AG04450 (cell line): ENCODE data around the gene ADAR. TPM values are rescaled to one million over a fixed set of nuclear protein-coding genes. Genes with fewer than 3 reads are reported as not detected.

Experiments
- CTCF ChIA-PET: fragments of 300-600, 350-600 bp; formaldehyde crosslinking; extraction: SDS; loops from one replicate; lab custom pipeline; 2022; ENCODE audit warnings: antibody characterized with exemption, inconsistent platforms; lab: Charles Lee
- POLR2A ChIA-PET: fragments of 350-600 bp; formaldehyde crosslinking; extraction: SDS; loops from one replicate; lab custom pipeline; 2021; ENCODE audit warnings: antibody characterized with exemption, inconsistent platforms; lab: Yijun Ruan, JAX
- DNase-seq: peaks from one replicate; pipeline ENCODE4 v3.0.0-alpha.2; 2011; ENCODE audit warnings: low read depth, low spot score
- H3K27ac ChIP-seq: one replicate; pipeline ENCODE4 v1.5.1; 2012; ENCODE audit warnings: low read depth, low read length, control low read depth
- H3K27me3 ChIP-seq: one replicate; pipeline ENCODE4 v1.6.0; 2012; ENCODE audit warnings: low read length; ENCODE audit not compliant: control insufficient read depth, insufficient read depth
- H3K4me3 ChIP-seq: 2 replicates; pipeline ENCODE4 v1.5.1; 2011; ENCODE audit warnings: mild to moderate bottlenecking, low read depth, low read length, control low read depth
- H3K9me3 ChIP-seq: 2 replicates; pipeline ENCODE4 v1.5.1; 2012; ENCODE audit warnings: low read length; ENCODE audit not compliant: control insufficient read depth, insufficient read depth
- CTCF ChIP-seq: IDR thresholded peaks from 2 replicates; pipeline ENCODE4 v1.5.1; 2011; ENCODE audit warnings: low read depth, low read length, control low read depth, inconsistent platforms
- polyA plus RNA-seq: library from polyadenylated mRNA; depleted of rRNA; stranded (reverse); fragments of >200 nt; gene quantifications from 2 replicates; pipeline ENCODE4 v1.2.3, GENCODE V29; 2011; rRNA removed

Gene ADAR
- polyA plus RNA-seq, 1 experiment = 203 TPM

GRCh38 chr1:154533952-154534844, 73.8 kb downstream of the ADAR start:
- ChIA-PET POLR2A (interaction anchor here (0.7 kb wide), 1 partner anchor 13 kb away, joined by 3 read pairs; no protein-coding TSS in a partner anchor), CTCF (interaction anchor here (0.7 to 2.1 kb wide), 3 partner anchors 13 to 410 kb away, joined by 4 to 5 read pairs (median 4); no protein-coding TSS in a partner anchor)
- no peak for DNase-seq
- Histone ChIP-seq H3K4me3 (no peak overlapping the region), H3K9me3 (peaks cover 4% of the 10 kb centered on the region; the same call in 1 of the 2 replicates), H3K27ac (no peak overlapping the region), H3K27me3 (peaks cover 31% of the 10 kb centered on the region)
- TF ChIP-seq CTCF = peak; percentile 51

Other genes with a start within 250 kb of the ADAR start
- 5.9 and 6.1 TPM in 2 replicates for gene IL6R, start 202.8 kb downstream of the ADAR start, polyA plus RNA-seq
- gene TDRD10, start 106.0 kb downstream of the ADAR start, polyA plus RNA-seq = not detected in 2 replicates
- not detected in 2 replicates for gene SHE, start 105.8 kb downstream of the ADAR start, polyA plus RNA-seq
- gene UBE2Q1, start 49.5 kb downstream of the ADAR start, polyA plus RNA-seq = 16.9 and 17.6 TPM in 2 replicates
- 0.06 TPM in 1 of 2 replicates, not detected in the other for gene CHRNB2, start 40.4 kb downstream of the ADAR start, polyA plus RNA-seq